H1 (cell line): ENCODE results near the gene PTPRH. TPM values are rescaled to one million over a fixed set of nuclear protein-coding genes. Genes with fewer than 3 reads are reported as not detected.

Experiments
- CTCF ChIA-PET: fragments of 300-600 bp; sonication (Branson Sonifier 250); formaldehyde crosslinking; loops from one replicate; lab custom pipeline; 2021; ENCODE audit not compliant: partially characterized antibody; lab: Charles Lee
- POLR2A ChIA-PET: fragments of 300-600 bp; sonication (Branson Sonifier 250); formaldehyde crosslinking; loops from one replicate; lab custom pipeline; 2021; ENCODE audit warnings: inconsistent platforms; ENCODE audit not compliant: partially characterized antibody; lab: Charles Lee
- DNase-seq, 2 experiments: peaks; one replicate each; pipeline versions ENCODE4 v3.0.0 to v3.0.0-alpha.2; 2010 to 2022; ENCODE audit warnings: low spot score in 2 of 2, low read depth in 1 of 2, mixed read lengths in 1 of 2
- FAIRE-seq: peaks from 2 replicates; lab custom pipeline; 2011; peaks lifted over from hg19 to GRCh38; lab: Jason Lieb, UNC
- H2AFZ ChIP-seq: 2 replicates; pipeline ENCODE4 v1.8.1; 2012; ENCODE audit warnings: low read length, inconsistent platforms
- H2AK5ac ChIP-seq: 2 replicates; pipeline ENCODE4 v1.6.1; 2013; ENCODE audit warnings: low read depth, low read length
- H2BK120ac ChIP-seq: replicated peaks from 2 replicates; pipeline ENCODE3; 2013; ENCODE audit warnings: low read depth, low read length, inconsistent platforms
- H2BK12ac ChIP-seq: 2 replicates; pipeline ENCODE4 v1.6.1; 2013; ENCODE audit warnings: low read depth, low read length
- H2BK15ac ChIP-seq: 2 replicates; pipeline ENCODE4 v1.6.1; 2013; ENCODE audit warnings: low read length
- H2BK20ac ChIP-seq: 2 replicates; pipeline ENCODE4 v1.6.1; 2013; ENCODE audit warnings: low read length
- H2BK5ac ChIP-seq: 2 replicates; pipeline ENCODE4 v1.6.1; 2013; ENCODE audit warnings: low read depth, low read length
- H3K14ac ChIP-seq: 2 replicates; pipeline ENCODE4 v1.6.1; 2013; ENCODE audit warnings: inconsistent platforms; ENCODE audit not compliant: insufficient read length
- H3K18ac ChIP-seq: 2 replicates; pipeline ENCODE4 v1.6.1; 2013; ENCODE audit warnings: low read length; ENCODE audit errors: extremely low read depth
- H3K23ac ChIP-seq: 2 replicates; pipeline ENCODE4 v1.6.1; 2013; ENCODE audit warnings: inconsistent platforms; ENCODE audit not compliant: insufficient read length
- H3K23me2 ChIP-seq: 2 replicates; pipeline ENCODE4 v1.6.1; 2013; ENCODE audit warnings: low read depth, low read length
- H3K27ac ChIP-seq: 2 replicates; pipeline ENCODE4 v1.6.1; 2011; ENCODE audit warnings: low read depth, low read length, inconsistent platforms
- H3K27me3 ChIP-seq, 4 experiments: replicated peaks in 1 of 4; 1 replicate in 1 of 4; 2 replicates in 3 of 4; pipeline versions ENCODE4 v1.6.1 to v1.8.1; 2011 to 2013; ENCODE audit warnings: low read length in 3 of 4, mild to moderate bottlenecking in 3 of 4, inconsistent platforms in 2 of 4, mixed read lengths in 2 of 4, moderate library complexity in 1 of 4; ENCODE audit not compliant: control insufficient read depth in 3 of 4, insufficient read depth in 3 of 4; ENCODE audit errors: extremely low read depth in 1 of 4
- H3K36me3 ChIP-seq, 4 experiments: 2 replicates each; pipeline versions ENCODE4 v1.6.1 to v1.8.1; 2011 to 2013; ENCODE audit warnings: mild to moderate bottlenecking in 4 of 4, low read length in 3 of 4, moderate library complexity in 2 of 4, control low read depth in 1 of 4, inconsistent platforms in 1 of 4; ENCODE audit not compliant: insufficient read depth in 4 of 4, control insufficient read depth in 2 of 4
- H3K4ac ChIP-seq: replicated peaks from 2 replicates; pipeline ENCODE3; 2013; ENCODE audit warnings: low read length, low read depth, mixed read lengths, inconsistent platforms; ENCODE audit not compliant: insufficient read length
- H3K4me1 ChIP-seq, 4 experiments: replicated peaks in 1 of 4; 1 replicate in 1 of 4; 2 replicates in 3 of 4; pipeline versions ENCODE4 v1.6.1 to v1.8.1; 2011 to 2013; ENCODE audit warnings: low read length in 3 of 4, inconsistent platforms in 2 of 4, mixed read lengths in 1 of 4; ENCODE audit not compliant: insufficient read depth in 4 of 4, control insufficient read depth in 3 of 4
- H3K4me2 ChIP-seq, 2 experiments: 2 replicates each; pipeline versions ENCODE4 v1.6.1 to v1.8.1; 2011 to 2013; ENCODE audit warnings: low read depth in 2 of 2, low read length in 2 of 2, control low read depth in 1 of 2, inconsistent platforms in 1 of 2, mild to moderate bottlenecking in 1 of 2; ENCODE audit not compliant: insufficient read depth in 1 of 2
- H3K4me3 ChIP-seq, 4 experiments: fragments of 200-600, 300-600 bp in 1 of 4; sonication (generic), shearing (Covaris generic), sonication (Bioruptor Twin) in 1 of 4; 2 replicates each; pipeline versions ENCODE4 v1.5.1 to v1.8.1; 2011 to 2016; ENCODE audit warnings: low read length in 4 of 4, low read depth in 3 of 4, control low read depth in 2 of 4, inconsistent platforms in 2 of 4, mild to moderate bottlenecking in 2 of 4, mixed read lengths in 1 of 4, moderate library complexity in 1 of 4; ENCODE audit not compliant: insufficient read depth in 2 of 4; ENCODE audit errors: extremely low read depth in 1 of 4
- H3K56ac ChIP-seq: replicated peaks from 2 replicates; pipeline ENCODE3; 2013; ENCODE audit warnings: low read depth, mild to moderate bottlenecking, mixed read lengths, low read length, inconsistent platforms; ENCODE audit not compliant: insufficient read length
- H3K79me1 ChIP-seq: 2 replicates; pipeline ENCODE4 v1.6.1; 2013; ENCODE audit warnings: low read depth, low read length, control low read depth
- H3K79me2 ChIP-seq, 2 experiments: 2 replicates each; pipeline versions ENCODE4 v1.6.1 to v1.8.1; 2012 to 2013; ENCODE audit warnings: low read length in 2 of 2, mild to moderate bottlenecking in 2 of 2, inconsistent platforms in 1 of 2; ENCODE audit not compliant: insufficient read depth in 2 of 2, control insufficient read depth in 1 of 2
- H3K9ac ChIP-seq, 4 experiments: replicated peaks in 1 of 4; 1 replicate in 1 of 4; 2 replicates in 3 of 4; pipeline versions ENCODE4 v1.6.1 to v1.8.1; 2011 to 2013; ENCODE audit warnings: low read depth in 3 of 4, low read length in 3 of 4, control low read depth in 2 of 4, mild to moderate bottlenecking in 2 of 4, moderate library complexity in 2 of 4, inconsistent platforms in 1 of 4; ENCODE audit errors: extremely low read depth in 1 of 4
- H3K9me3 ChIP-seq, 2 experiments: 2 replicates each; pipeline versions ENCODE4 v1.6.1 to v1.8.1; 2012 to 2013; ENCODE audit warnings: mild to moderate bottlenecking in 2 of 2, moderate library complexity in 2 of 2, control low read depth in 1 of 2, inconsistent platforms in 1 of 2, low read depth in 1 of 2, low read length in 1 of 2, mixed read lengths in 1 of 2; ENCODE audit not compliant: insufficient read depth in 2 of 2
- H4K20me1 ChIP-seq, 2 experiments: replicated peaks in 1 of 2; 2 replicates each; pipeline versions ENCODE3 to v1.8.1; 2011 to 2013; ENCODE audit warnings: inconsistent platforms in 2 of 2, low read length in 2 of 2, mild to moderate bottlenecking in 1 of 2; ENCODE audit not compliant: insufficient read depth in 2 of 2, control insufficient read depth in 1 of 2
- H4K5ac ChIP-seq: 2 replicates; pipeline ENCODE4 v1.6.1; 2013; ENCODE audit warnings: low read length, low read depth, mixed read lengths, inconsistent platforms; ENCODE audit not compliant: insufficient read length
- H4K8ac ChIP-seq: 2 replicates; pipeline ENCODE4 v1.8.0; 2013; ENCODE audit warnings: mild to moderate bottlenecking, moderate library complexity, low read length, inconsistent platforms; ENCODE audit not compliant: insufficient read depth; ENCODE audit errors: extremely low read depth
- H4K91ac ChIP-seq: replicated peaks from 2 replicates; pipeline ENCODE3; 2013; ENCODE audit warnings: low read length, mixed read lengths, inconsistent platforms; ENCODE audit not compliant: insufficient read length
- ASH2L ChIP-seq: fragments of 200-600, 300-600 bp; sonication (generic); IDR thresholded peaks from one replicate; pipeline ENCODE4 v1.7.1; 2017; ENCODE audit warnings: low read length
- ATF3 ChIP-seq: IDR thresholded peaks from 2 replicates; pipeline ENCODE4 v1.6.1; 2011; ENCODE audit warnings: low read depth, mild to moderate bottlenecking, low read length; ENCODE audit not compliant: insufficient read depth
- BRCA1 ChIP-seq: IDR thresholded peaks from 2 replicates; pipeline ENCODE4 v1.6.1; 2012; ENCODE audit warnings: low read depth, low read length, improper control_type of control experiment
- CHD1 ChIP-seq: IDR thresholded peaks from 2 replicates; pipeline ENCODE4 v1.6.1; 2012; ENCODE audit warnings: low read depth, low read length, improper control_type of control experiment
- EGR1 ChIP-seq: IDR thresholded peaks from 2 replicates; pipeline ENCODE4 v1.6.1; 2011; ENCODE audit warnings: low read depth, low read length, borderline replicate concordance
- GABPA ChIP-seq: IDR thresholded peaks from 2 replicates; pipeline ENCODE4 v1.6.1; 2011; ENCODE audit warnings: mild to moderate bottlenecking, low read length, moderate library complexity, borderline replicate concordance; ENCODE audit not compliant: insufficient read depth
- JUND ChIP-seq: IDR thresholded peaks from 2 replicates; pipeline ENCODE4 v1.6.1; 2011; ENCODE audit warnings: mild to moderate bottlenecking, improper control_type of control experiment, low read length
- KDM5A ChIP-seq: fragments of 200-600 bp; IDR thresholded peaks from 2 replicates; pipeline ENCODE4 v1.7.1; 2012; ENCODE audit warnings: mild to moderate bottlenecking, low read length, inconsistent platforms, mixed read lengths
- MAX ChIP-seq: IDR thresholded peaks from 2 replicates; pipeline ENCODE4 v1.6.1; 2012; ENCODE audit warnings: inconsistent platforms
- POU5F1 ChIP-seq: IDR thresholded peaks from 2 replicates; pipeline ENCODE4 v1.6.1; 2011; ENCODE audit warnings: low read depth, mild to moderate bottlenecking, low read length, moderate library complexity
- SAP30 ChIP-seq: fragments of 300-600 bp; sonication (generic); IDR thresholded peaks from 2 replicates; pipeline ENCODE4 v1.7.1; 2012; ENCODE audit warnings: low read length, moderate library complexity, mild to moderate bottlenecking, inconsistent platforms; ENCODE audit not compliant: insufficient read depth, insufficient replicate concordance
- TAF1 ChIP-seq: IDR thresholded peaks from 2 replicates; pipeline ENCODE4 v1.6.1; 2011; ENCODE audit warnings: mild to moderate bottlenecking, low read depth, low read length
- TAF7 ChIP-seq: optimal IDR thresholded peaks from 2 replicates; pipeline ENCODE3; 2011; ENCODE audit warnings: low read depth, mild to moderate bottlenecking, inconsistent platforms, low read length, moderate library complexity, borderline replicate concordance
- TEAD4 ChIP-seq: IDR thresholded peaks from 2 replicates; pipeline ENCODE4 v1.6.1; 2012; ENCODE audit warnings: low read depth, low read length, inconsistent platforms, mixed read lengths
- WGBS, 2 experiments: shearing (Covaris generic) in 1 of 2; methylation state at CpG; one replicate each; pipeline versions ENCODE4 v1.1.6 to v1.1.7; 2013 to 2015; ENCODE audit warnings: low lambda C conversion rate in 2 of 2, mixed read lengths in 2 of 2, inconsistent platforms in 1 of 2, low coverage in 1 of 2, missing lambda C conversion rate in 1 of 2; ENCODE audit not compliant: insufficient replicate concordance in 2 of 2, insufficient coverage in 1 of 2, insufficient read length in 1 of 2; ENCODE audit errors: extremely low coverage in 1 of 2, missing lambda C conversion rate in 1 of 2; 5-methylcytosine and 5-hydroxymethylcytosine counted together
- polyA plus RNA-seq, 7 experiments: library from polyadenylated mRNA; depleted of rRNA in 3 of 7; stranded (reverse) in 5 of 7; unstranded in 2 of 7; fragments of >200 nt in 5 of 7; fragments of 200-250 nt in 2 of 7; gene quantifications; 1 replicate in 5 of 7; 2 replicates in 1 of 7; 4 replicates in 1 of 7; pipeline versions ENCODE4 v1.2.1 to v1.2.3, GENCODE V29; 2011 to 2013; ENCODE audit warnings: missing spikeins in 2 of 7, mixed read lengths in 2 of 7
- total RNA-seq: library from RNA; stranded (reverse); fragmentation: NEBNext Ultra II Directional; extraction: Animal tissue kit (Norgen Biotek cat#: 25700); gene quantifications from 2 replicates; pipeline ENCODE4 v1.2.1, GENCODE V29; 2021

Gene PTPRH
- total and polyA plus RNA-seq, 2 of the 8 experiments (the other 6 are each of a cell fraction or from before 2014, with no cell fraction given), result 0.30 to 0.39 TPM

GRCh38 chr19:55254625-55254977 lies 45.3 kb upstream of the PTPRH start:
- H4K20me1 ChIP-seq, result peaks cover 33 to 51% of the 10 kb centered on the region in 2 experiments
- no peak for DNase-seq
- no peak overlapping the region for H4K5ac ChIP-seq
- H3K79me2 ChIP-seq, result peaks cover 17 to 89% of the 10 kb centered on the region in 2 experiments
- peak overlapping the region; percentile 46; the same call in 1 of the 2 replicates for H2BK5ac ChIP-seq
- H4K8ac ChIP-seq, result no peak overlapping the region
- peaks cover 4 to 23% (median 14%) of the 10 kb centered on the region in 4 experiments; a peak in 6 of 7 replicates for H3K4me1 ChIP-seq
- no peak overlapping the region for H3K4me3 ChIP-seq
- H3K4ac ChIP-seq, result no peak overlapping the region
- CTCF ChIA-PET, result interaction anchor here (0.9 to 4.7 kb wide), 10 partner anchors 12 to 213 kb away, joined by 3 to 32 read pairs (median 4); partner anchors contain the start of gene DNAAF3
- H2AK5ac ChIP-seq, result no peak overlapping the region
- no peaks in the 10 kb centered on the region for H3K36me3 ChIP-seq
- H3K23ac ChIP-seq, result no peak overlapping the region
- H2BK12ac ChIP-seq, result no peak overlapping the region
- no peak overlapping the region for H2BK15ac ChIP-seq
- no peak overlapping the region for H3K18ac ChIP-seq
- H3K27me3 ChIP-seq, result no peaks in the 10 kb centered on the region
- peaks cover 10% of the 10 kb centered on the region; the same call in 1 of the 2 replicates for H3K23me2 ChIP-seq
- POLR2A ChIA-PET, result interaction anchor here (1.0 to 5.0 kb wide), 7 partner anchors 11 to 152 kb away, joined by 3 to 23 read pairs (median 4); partner anchors contain the start of gene UBE2S
- H3K9me3 ChIP-seq, result no peaks in the 10 kb centered on the region
- no peak overlapping the region; a peak in 2 of 7 replicates for H3K9ac ChIP-seq
- H3K14ac ChIP-seq, result no peak overlapping the region
- H3K27ac ChIP-seq, result no peak overlapping the region
- WGBS, 2 experiments, result 90% methylated on average over 6 of the region's 6 CpGs; no CpG with 5 or more reads in 1 of the 2 experiments
- no peak for TF ChIP-seq ASH2L
- no peak for TF ChIP-seq KDM5A
- TF ChIP-seq MAX, result no peak
- no peak for TF ChIP-seq TEAD4
- TF ChIP-seq GABPA, result no peak
- TF ChIP-seq SAP30, result no peak
- no peak for TF ChIP-seq EGR1
- no peak for TF ChIP-seq CHD1
- TF ChIP-seq ATF3, result no peak
- TF ChIP-seq POU5F1, result no peak
- no peak for TF ChIP-seq JUND
- TF ChIP-seq TAF7, result no peak
- no peak for TF ChIP-seq BRCA1
- TF ChIP-seq TAF1, result no peak
- no peak overlapping the region for H2BK120ac ChIP-seq
- peaks cover 32% of the 10 kb centered on the region for H3K79me1 ChIP-seq
- H3K4me2 ChIP-seq, result no peak overlapping the region; a peak in 1 of 4 replicates
- no peak for FAIRE-seq
- H3K56ac ChIP-seq, result no peak overlapping the region
- no peak overlapping the region for H4K91ac ChIP-seq
- H2AFZ ChIP-seq, result no peak overlapping the region
- no peak overlapping the region for H2BK20ac ChIP-seq
